ENCODE data around the gene ALDH1L1.
A peak's percentile ranks its signal among the peaks of the same experiment; 100 is the strongest.
"Not testable (repeated sequence)": the region's sequence is repeated elsewhere in the genome, so short reads cannot be mapped to it uniquely, and the experiment has no call there.

Gene ALDH1L1

DNA sequence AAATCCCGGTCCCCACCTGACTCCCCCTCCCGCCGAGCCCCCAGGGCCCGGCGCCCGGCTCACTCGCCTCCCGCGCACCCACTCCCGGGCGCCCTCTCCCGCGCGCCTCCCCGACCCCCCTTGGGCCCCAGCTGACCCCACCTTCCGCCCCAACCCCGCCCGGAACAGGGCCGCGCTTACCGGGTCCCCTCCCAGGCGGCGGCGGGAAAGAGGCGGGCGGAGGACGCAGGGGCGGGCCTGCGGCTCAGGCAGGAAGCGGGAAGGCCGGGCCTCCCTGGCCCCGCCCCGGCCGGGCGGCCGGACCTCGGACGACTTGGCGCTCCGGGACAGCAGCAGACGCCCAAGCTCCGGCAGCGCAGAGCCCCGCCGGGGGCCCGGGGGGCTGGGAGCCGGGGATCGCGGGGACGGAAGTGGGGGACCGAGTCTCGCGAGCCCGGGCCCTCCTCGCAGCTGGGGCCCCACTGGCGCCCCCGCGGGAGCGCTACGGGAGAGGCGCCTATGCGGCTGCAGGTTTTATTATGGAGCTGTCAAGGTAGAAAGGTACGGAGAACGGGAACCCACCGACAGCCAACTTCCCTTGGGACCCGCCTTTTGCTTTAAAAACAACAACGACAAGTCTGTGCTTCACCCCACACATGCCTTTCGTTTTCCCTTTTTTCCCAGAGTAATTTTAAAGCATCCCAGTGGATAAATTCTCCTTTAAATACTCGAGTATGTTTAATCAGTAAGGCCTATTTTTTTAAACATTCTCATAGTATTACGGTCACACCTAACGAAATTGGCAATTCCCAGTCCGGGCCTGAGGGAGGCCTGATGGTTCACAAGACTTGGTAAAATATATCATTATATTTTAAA is 96.2 kb downstream of the ALDH1L1 start, which contains the start of gene SLC41A3:
TSS of gene SLC41A3 (minus strand) at position 212 of the 855 bp plus-strand sequence. CDS start 15,905 bp downstream, outside the sequence.
- peak in 50 of 51 donors; percentile 29 to 89 (median 73) for DNase-seq

DNA sequence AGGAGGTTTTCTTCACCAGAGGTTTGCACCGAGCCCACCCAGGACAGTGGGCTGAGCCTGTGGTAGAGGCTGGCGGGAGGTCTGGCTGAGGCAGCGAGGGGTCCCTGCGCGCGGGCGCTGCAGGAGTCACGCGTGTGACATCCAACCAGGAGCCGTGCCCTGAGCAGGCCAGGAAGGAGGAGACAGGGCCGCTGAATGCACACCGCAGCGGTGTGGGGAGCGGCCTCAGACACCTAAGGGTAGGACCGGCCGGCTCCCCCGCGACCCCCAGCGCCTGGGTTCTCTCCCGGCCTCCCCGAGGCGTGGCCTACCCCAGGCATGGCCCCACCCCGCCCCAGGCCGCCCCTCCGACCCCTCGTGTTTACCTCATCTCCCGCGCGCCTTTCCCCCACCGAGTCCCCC is 96.9 kb downstream of the ALDH1L1 start:
- DNase-seq, result peak in 7 of 51 donors; percentile 28 to 67 (median 52)

DNA sequence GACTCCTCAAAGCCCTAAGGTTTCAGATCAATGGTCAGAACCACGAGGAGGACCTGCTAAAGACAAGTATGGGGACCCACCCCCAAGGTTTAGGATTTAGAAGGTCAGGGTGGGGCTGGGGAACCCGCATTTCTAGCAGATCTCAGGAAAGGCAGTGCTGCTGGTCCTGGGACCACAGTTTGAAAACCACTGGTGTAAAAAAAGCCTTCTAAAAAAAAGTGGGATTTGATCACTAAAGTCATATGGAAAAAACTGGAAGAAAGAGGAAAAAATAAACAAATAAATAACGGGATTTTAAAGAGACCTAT is 97.3 kb downstream of the ALDH1L1 start:
- no peak for DNase-seq

DNA sequence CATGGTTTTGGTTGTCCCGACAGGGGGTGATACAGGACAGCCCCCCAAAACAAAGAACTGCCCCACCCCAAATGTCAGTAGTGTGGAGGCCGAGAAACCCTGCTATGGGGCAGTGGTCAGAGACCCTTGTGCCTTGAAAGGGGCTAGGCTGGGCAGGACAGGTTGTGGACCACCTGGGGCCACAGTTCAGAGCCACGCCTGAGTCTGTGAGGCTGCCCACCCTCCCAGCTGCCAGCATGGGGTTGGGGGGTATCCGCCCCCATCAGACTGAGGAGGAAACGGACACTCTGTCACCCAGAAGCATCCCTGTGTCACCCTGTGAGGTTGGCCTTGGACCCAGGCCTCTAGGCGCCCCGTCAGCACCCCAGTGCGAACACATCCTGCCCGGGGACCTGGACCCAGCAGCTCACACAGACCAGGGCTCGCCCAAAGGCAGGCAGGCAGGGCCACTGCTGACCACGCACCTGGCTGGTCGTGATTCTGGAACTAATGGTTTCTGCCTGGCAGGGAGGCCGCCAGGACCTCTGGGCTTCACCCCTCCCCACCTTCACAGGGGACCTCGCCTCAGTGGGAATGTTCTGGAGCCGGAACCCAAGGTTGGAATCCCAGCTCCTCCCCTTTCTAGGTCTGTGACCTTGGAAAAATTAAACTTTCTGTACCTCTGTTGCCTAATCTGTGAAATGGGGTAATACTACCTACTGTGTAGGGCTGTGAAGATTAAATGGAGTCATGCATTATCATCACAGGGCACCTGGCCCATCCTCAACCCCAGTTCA is 97.8 kb downstream of the ALDH1L1 start:
- no peak for DNase-seq

DNA sequence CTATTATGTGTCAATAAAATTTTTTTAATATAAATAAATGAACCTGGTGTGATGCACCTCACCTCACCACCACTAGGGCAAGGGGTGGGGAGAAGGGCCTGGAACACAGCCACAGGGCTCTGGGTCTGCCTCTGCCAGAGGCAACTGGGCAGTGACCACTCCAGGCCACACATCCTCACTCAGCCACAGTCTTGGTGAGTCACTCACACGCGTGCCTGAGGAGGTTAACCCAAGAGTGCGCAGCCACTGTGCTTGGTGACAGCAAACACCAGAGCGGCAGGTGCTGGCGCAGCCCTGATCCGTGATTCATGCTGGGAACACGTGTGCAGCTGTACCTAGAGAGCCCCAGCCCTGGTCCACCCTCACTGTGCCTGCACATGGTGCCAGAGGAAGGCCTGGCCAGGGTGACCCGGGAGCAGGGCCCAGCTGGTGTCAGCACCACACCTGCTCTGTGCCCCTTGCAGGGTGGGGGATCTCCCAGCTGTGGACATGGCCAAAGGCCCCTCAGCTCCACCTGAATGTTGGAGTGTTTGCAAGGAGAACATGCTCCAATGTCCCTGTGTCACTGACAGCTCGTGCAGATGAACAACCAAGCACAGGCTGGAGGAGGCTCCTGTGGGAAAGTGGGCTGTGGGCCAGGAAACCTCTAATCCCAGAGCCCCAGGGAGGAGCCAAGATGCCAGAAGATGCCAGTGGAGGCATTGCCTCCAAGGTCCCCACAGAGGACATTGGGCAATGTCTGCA is 98.6 kb downstream of the ALDH1L1 start:
- no peak for DNase-seq

DNA sequence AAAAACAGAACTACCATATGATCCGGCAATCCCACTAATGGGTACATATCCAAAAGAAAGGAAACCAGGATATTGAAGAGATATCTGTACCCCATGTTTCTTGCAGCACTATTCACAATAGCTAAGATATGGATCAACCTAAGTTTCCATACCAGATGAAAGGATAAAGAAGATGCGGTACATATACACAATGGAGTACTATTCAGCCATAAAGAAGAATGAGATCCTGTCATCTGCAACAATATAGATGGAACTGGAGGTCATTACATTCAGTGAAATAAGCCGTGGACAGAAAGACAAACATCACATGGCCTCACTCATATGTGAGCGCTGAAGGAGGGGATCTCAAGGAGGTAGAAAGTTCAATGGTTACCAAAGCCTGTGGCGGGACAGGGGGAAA is 99.4 kb downstream of the ALDH1L1 start:
- DNase-seq, result no peak

DNA sequence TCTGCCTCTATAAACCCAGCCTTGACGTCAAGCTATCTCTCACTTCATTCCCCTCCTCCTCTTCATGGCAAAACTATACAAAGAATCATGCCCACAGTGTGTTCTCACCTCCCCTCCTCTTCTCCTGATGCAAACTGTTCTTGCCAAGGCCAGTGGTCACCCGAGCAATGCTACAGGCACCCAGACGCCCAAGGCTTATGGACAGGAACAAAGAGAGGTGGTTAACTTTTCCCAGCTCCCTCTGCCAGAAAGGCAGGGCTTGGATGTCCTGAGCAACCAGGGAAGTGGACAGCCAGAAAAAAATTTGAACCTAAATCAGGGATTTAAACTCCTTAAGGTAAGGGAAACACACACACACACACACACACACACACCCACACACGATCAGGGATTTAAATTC is 101.5 kb downstream of the ALDH1L1 start:
- DNase-seq, result no peak

DNA sequence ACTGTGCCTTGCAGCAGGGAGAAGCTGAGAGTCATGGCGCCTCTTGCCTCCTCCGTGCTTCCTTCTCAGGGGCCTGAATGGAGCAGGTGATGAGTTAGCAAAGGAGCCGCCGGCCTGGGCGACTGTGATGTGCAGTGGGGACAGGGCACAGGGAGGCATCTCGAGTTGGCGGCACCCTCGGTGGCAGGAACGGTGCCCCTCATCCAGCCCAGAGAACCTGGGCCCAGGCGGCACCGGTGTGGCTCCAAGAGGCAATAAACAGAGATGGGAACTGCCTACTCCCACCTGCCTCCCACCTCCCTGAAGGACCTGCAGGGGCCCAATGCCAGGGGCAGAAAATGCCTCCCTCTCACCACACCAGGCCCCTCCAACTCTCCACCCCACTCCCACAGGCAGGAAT is 102.6 kb downstream of the ALDH1L1 start:
- no peak for DNase-seq

DNA sequence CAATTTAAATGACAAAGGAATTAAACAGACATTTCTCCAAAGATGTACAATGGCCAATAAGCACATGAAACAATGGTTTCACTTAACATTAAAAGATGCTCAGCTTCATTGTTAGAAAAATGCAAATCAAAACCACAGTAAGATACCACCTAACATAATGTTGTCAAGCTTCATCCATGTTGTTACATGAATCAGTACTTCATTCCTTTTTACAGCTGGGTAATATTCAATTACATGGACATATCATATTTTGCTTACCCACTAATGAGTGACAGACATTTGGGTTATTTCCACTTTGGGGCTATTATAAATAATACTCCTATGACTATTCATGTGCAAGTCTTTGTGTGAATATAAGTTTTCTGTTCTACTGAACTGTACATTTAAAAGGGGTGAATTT is 104.2 kb downstream of the ALDH1L1 start:
- DNase-seq, result no peak

DNA sequence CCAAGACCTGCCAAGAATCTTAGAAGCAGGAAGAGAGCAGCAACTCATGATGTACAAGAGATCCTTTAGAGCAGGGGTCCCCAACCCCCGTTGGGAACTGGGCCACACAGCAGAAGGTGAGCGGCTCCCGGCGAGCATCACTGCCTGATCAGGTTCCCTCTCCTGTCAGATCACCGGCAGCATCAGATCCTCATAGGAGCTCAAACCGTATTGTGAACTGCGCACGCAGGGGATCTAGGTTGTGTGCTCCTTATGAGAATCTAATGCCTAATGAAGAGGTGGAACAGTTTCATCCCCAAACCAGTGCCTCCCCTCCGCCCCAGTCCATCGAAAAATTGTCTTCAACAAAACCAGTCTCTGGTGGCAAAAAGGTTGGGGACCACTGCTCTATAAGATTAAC is 110.2 kb downstream of the ALDH1L1 start:
- no peak for DNase-seq

DNA sequence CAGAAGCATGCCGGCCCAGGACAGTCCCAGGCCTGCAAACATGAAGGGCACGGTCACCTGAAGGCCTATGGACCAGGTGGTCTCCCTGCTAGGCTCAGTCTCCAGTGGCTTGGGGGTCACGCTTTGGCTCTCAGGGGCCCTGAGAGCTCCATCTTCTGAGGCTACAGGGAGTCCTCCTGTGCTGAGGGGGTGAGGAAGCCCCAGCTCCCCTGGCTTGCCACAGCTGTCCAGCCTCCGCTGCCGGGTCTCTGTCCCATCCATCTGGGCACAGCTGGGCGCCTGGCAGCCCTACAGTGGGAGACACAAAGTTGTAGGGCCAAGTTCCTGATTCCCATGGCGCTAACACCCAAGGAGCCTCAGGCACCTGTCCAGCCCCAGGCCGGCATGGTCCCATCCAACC is 112.4 kb downstream of the ALDH1L1 start:
- DNase-seq, result no peak

DNA sequence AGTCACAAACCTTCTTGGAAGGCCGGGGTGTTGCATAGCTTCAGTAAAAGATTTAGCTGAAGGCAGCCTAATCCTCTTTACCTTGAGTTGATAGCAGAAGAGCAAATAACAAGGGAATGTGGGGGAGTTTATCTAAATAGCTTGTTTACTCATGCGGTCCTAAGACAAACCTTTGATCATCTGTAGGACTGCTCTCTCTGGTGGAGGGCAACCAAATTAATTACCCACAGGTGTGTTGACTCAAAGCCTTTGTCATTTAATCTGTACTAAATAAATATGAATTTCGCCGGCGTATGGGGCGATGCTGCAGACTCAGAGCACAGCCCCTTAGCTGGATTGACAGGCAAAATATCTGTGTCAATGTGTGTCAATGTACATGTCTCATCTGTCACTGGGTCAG is 113.7 kb downstream of the ALDH1L1 start:
- not testable (repeated sequence) for DNase-seq

DNA sequence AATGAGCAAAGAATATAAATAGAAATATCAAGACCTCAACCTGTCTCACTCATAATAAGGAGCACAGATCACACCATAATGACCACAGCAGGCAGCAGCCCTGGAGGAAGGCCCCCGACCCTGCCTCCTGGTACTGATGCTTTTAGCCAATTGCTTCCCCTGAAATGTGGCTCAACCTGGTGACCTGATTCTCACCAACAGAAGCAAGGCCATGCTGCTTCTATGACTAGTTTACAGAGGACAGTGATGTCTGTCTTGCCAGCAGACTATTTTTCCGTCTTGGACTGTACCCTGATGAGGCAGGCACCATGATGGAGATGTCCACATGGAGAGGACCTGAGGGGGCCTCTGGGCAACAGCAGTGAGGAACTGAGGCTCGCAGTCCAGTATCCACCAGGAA is 114.5 kb downstream of the ALDH1L1 start:
- no peak for DNase-seq

DNA sequence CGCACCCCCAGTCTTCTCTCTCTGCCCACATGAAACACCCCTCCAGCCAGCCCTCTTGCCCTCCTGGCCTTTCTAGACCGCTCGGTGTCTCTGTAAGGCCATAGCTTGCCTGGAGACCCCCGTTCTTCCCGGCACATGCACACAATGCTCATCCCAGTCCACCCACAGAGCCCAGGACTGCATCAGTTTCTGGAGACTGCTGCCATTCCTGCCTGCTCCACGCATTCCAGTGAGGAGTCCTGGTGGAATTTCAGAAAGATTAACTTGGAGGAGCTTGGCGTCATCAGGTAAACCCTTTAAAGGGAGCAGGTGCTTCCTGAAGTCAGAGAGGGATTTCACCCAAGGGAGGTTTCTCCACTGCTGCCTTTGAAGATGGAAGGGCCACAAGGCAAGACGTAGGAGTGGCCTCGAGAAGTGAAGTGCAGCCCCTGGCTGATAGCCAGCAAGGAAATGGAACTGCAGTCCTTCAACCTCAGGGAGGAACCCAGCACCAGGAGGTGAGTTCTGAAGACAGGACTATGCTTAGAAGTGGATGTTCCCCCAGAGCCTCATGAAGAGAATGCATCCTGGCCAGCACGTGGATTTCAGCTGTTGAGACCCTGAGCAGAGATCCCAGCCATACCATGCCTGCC is 115.6 kb downstream of the ALDH1L1 start:
- no peak for DNase-seq

DNA sequence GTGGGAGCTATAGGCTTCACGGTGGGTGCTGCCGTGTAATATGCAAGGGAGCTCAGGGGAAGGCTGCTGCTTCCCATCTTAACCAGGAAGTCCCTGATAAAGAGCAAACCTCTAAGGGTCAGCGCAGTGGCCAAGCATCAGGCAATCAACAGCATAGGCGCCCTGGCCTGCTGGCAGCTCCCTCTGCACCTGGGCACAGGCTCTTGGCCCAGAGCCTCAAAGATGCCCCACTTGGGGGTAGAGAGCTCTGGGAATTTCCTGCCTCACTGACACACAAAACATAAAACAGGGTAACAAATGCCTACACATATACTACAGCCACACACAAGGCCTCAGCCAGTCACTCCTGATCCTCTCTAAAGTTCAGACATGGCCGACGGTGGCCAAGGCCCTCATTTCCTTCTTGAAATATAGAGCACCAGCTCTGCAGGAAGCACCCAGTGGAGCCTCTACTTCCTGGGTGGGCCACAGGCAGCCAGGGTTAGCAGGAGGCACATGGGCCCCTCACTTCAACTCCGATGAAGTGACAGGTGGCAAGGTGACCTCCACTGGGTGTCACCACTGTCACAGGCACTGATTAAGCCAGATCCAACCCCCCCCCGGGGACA is 116.9 kb downstream of the ALDH1L1 start:
- DNase-seq, result no peak

DNA sequence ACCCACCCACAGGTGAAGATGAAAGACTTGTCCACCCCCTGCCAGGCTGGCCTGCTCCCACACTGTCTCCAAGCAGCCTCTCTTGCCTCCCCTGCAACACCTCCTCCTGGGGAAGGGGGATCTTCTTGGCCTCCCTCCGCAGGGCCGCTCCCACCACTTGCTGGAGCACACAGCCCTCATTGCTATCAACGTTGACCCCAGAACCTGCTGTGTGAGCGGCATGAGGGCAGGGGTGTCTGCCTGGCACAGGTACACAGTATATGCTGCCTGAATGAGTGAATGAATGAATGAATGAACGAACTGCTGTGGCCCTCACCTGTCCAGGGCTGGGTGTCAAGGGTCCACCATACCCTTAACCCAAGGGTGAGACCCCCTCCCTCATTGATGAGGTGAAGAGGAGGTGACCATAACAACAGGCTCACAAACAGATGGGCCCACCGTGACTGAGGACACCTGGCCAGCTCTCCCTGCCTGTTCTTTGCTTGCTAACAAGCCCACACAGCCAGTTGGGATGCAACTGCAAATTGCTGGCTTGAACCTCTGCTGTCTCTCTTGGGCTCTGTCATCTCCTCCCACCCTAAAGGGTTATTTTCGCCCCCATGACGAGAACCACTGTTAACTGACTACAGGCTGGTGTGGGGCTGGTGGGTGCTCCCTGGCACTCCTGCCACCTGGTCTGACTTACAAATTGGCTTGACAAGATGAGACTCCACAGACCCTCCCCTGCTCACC is 118.9 kb downstream of the ALDH1L1 start:
- DNase-seq, result no peak

DNA sequence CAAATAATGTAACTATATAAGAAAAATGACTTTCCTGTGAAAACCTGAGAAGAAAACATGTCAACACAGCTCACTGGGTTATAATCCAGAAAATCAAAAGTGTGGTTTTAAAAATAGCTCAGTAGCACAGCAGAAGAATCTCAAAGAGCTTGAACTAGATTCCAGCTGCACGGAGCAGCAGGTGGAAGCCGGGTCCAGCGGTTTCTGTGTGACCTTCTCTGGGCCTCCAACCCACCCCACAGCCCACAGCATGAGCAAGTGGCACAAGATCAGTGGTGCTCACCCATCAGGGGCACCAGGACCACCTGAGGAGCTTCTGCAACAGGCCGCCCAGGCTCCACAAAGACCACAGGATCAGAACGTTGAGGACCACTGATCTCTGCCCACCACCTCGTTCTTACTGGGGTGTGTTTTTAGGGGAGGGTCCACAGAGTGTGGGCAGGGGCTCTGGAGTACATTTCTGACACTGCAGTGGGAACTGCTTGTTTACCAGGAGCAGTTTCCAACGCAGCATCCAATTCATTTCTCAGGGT is 119.7 kb downstream of the ALDH1L1 start:
- DNase-seq, result no peak

DNA sequence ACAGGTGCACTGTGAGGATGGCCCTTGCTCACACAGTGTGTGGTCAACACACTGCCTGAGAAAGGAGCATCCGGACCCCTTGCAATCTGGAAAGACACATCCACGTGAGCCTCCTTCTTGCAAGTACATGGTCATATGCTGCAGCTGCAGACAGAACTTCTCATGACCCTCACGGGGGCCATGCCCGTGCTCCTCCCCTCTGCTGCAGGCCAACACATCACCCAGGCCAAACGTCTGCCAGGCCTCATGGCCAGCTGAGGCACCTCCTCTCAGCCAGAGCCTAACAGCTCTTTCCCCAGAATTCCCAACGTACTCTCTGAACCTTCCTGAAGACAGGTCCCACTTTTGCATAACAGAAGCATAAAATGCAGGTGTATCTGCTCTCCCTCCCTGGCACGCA is 121.7 kb downstream of the ALDH1L1 start:
- DNase-seq, result no peak

DNA sequence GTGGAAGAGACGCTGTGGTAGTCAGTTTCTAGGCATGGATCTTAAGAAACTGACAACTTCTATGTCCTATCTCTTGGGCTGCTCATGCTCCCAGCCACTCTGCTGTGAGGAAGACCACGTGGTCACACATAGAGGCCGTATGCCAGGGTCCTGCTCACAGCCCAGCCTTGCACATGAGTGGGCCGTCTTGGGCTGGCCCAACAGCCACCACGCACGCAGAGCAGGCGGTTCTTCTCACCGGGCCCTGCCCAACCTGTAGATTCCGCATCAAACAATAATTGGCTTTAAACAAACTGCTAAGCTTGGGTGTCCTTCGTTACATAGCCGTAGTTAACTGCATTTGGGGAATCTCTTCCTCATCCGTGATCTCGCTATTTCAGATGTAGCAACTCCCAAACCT is 122.5 kb downstream of the ALDH1L1 start:
- no peak for DNase-seq

DNA sequence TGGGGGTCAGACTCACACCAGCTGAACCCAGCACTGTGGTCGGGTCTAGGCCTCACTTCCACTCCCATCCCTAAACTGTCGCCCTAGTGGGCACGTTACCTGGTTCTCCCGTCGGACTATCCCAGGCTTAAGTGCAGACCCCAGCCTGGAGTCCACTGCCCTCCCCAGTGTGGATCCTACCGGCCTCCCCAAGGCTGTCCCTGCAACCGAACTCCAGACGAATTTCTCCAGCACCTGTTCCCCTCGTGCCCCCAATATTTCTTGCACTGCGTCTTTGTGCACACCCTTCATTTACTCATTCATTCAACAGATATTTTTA is 122.9 kb downstream of the ALDH1L1 start:
- no peak for DNase-seq

Measured in hypothalamus (tissue), 51 donors.